Measurements from ENCODE around the gene TRIM2.

- TF ChIP-seq REST (IDR thresholded peaks at IDR 0.05; ENCODE audit: insufficient replicate concordance, low read depth): no peak
- no peak for TF ChIP-seq CTCF (IDR thresholded peaks at IDR 0.05; ENCODE audit: insufficient read depth, low read length)
- no peak for TF ChIP-seq POLR2AphosphoS5 (IDR thresholded peaks at IDR 0.05; ENCODE audit: low read depth)
- no peak for TF ChIP-seq SPI1 (IDR thresholded peaks at IDR 0.05; ENCODE audit: borderline replicate concordance, low read depth)
- TF ChIP-seq GABPA (IDR thresholded peaks at IDR 0.05; ENCODE audit: low read depth): no peak
These were observed 44.5 kb downstream of the TRIM2 start for GRCh38 chr4:153248641-153249198.

All from HL-60 (cell line).